HG02970 (cell line): Measurements from ENCODE around the gene SDF4.
"Not testable (repeated sequence)": the region's sequence is repeated elsewhere in the genome, so short reads cannot be mapped to it uniquely, and the experiment has no call there.

Experiments used
- ATAC-seq: cut with Tn5 transposase; IDR thresholded peaks from one replicate; pipeline ENCODE4 v1.9.1; 2021; ENCODE audit warnings: mild to moderate bottlenecking, moderate library complexity, moderate number of reproducible peaks; ENCODE audit not compliant: unreplicated experiment, low FRiP score

SDF4 gene

DNA sequence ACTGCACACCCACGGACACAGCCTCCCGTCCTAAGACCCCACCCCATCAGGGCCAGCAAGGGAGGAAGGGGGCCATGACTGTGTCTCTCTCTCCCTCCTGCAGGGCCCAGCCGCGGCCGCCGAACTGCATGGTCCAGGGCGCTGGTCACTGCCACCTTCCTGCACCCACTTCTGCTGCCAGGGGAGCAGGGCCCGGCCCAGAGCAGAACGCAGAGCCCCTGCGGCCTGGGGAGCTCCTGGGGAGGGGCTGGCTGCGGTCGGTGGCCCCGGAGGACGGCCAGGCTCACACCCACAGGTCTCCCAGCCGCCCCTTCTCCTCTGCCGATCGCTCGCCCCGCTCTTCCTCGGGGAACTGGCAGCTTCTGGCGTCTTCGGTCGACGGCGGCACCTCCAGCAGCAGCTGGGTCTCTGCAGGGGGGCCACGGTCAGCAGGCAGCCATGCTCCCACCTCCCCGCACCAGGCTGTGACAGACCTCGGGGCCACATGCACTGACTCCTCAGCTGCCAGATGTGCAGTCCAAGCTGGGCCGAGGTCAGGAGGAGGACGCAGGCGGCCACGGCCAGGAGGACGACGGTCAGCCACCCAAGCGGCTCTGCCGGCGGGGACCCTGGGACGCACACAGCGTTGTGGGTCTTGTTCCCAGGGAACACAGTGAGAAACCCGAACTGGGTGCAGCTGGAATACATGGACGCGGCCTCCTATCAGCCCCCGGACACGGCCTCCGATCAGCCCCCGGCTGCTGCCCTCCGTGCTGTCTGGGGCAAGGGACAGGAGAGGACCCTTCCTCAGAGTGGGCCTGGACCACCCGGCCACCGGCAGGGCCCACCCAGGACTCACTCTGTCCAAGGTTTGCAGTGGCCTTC, 28.0 kb downstream of the SDF4 start:
- ATAC-seq = no peak

DNA sequence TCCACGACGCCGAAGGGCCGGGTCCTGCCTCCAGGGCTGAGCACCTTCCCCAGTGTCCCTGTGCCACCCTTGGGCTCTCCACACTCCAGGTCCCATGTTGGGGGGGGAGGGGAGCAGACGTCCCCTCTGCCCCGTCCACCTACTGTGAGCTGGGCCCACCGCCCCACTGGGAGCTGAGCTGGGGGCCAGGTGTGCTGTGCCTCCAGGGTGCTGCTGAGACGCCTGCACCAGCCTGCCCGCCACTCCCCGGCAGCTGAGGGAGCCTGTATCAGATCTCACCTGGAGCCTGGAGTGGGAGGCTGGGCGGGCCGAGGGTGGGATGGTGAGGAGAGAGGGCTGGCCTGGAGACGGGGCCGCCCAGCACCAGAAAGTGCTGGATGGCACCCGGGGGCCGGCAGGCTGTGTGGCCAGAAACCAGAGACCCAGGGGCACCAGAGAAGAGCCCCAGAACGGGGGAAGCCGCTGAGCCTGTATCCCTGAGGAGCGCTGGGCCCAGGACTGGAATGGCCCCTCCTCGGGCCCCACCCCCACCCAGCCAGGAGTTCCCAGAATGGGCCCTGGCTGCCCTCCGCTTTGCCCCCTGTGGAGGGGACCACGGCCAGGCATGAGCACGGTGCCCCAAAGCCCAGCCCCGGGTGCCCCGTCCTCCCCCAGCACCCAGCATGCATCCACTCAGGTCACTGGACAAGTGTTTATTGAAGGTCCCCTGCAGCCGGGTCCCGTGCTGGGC, 28.8 kb downstream of the SDF4 start:
- ATAC-seq = no peak

DNA sequence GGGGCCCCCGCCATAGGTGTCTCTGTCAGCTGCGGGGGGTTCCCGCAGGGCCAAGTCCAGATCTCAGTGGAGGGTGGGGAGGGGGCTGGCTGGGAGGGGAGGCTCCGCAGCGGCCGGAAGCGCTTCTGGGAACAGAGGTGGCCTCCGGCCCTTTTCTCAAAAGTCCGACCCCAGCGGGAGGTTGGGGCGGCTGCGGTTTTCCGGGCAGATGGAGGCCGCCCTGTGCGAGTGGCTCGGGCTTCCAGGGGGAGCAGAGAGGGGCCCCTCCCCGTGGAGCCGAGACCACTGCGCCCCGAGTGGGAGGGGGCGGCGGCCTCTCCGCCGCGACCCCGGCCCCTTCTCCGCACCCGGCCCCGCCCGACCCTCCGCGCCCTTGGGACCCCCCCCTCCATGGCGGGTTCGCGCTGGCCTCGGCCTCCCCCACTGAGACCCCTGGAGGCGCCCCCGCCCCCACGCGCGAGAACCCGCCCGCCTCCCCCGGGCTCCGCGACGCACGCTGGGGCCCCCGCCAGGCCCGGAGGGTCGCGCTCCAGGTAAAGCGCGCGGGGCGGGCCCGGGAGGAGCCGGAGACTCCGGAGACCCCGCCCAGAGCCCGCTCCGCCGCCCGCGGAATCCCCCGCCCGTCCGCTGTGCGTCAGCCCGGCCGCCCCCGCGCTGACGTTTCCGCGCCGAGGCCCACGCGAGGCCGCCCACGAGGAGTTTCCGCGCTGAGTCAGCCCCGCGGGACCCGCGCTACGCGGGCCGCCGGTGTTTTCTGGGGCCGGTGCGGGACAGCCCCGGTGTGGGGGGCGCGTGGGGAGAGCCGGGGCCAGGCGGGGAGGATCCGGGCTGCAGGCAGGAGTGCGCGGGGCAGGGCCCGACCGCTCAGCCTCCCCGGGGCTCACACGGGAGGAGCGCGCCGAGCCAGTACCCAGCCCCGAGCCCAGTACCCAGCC, 30.7 kb downstream of the SDF4 start:
- peak; percentile 53 for ATAC-seq

DNA sequence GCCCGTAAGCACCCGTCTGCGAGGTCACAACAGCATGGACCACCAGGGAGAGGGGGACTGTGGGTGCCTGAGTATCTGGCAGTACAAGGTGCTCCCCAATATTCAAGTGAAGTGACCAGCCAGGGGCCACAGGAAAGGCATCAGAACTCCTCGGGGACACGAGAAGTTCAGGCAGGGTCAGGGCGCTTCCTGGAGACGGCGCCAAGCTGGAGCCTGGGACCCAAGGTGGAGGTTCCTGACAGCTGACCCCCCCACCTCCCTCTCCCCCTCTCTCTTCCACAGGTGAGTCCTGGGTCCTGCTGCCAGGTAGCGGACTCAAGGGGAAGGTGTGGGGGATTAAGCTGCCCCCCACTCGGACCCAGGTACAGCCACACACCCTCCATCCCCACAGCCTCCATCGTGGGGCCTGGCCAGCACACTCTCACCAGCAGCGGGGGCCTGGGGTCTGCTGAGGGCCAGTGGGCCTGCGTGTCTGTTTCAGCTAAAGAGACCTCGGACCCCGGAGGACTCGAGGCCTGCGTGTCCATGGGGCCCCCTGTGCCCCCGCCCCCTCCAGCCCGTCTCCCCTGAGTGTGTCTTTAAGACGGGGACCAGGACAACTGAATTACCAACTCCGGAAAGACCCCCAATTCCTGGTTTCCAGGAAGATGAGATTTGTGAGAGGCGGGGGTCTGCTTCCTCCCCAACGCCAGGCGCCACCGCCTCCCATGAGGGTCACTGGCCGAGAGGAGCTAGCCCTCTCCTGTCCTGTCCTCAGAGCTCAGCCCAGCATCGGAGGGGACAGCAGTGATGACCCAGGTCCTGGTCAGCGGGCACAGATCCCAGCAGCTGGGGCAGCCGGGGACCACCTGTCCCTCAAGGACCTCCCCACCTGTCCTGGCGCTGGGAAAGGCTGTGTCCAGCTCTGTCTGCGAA, 31.6 kb downstream of the SDF4 start:
- no peak for ATAC-seq

DNA sequence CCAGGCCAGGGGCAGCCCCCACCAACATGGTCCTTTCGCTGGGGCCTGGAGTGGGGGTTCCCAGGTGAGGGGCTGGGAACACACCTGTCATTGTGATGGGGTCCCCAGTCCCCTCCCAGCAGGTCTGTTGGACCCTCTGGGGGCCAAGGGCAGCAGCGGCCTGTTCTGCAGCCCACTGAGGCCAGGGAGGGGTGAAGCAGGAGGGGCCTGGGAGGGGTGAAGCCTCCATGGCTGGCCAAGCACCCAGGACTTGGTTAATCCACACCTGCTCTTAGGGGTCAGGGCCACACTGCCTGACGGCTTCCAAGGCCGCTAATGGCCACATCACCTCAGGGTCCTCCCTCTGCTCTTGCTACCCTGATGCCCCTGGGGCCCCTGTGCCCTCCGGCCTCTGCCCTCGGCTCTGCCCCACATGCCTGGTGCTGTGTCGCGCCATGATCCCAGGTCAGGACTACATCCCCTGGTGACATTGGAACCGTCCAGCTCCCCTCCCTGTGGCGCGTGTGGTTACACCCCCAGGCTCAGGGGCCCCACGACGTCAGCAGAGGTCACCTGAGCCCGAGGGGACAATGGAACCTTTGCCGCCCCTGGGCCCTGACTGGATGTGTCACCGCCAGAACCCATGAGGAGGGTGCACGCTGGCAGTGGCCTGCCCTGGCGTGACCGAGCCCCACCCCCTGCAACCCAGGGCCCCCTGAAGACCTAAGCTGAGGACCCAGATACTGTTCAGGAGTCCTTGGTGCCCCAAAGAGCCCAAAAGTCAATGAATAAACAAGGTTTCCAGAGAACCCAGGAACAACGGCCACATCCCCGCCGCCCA, 32.5 kb downstream of the SDF4 start:
- no peak for ATAC-seq

DNA sequence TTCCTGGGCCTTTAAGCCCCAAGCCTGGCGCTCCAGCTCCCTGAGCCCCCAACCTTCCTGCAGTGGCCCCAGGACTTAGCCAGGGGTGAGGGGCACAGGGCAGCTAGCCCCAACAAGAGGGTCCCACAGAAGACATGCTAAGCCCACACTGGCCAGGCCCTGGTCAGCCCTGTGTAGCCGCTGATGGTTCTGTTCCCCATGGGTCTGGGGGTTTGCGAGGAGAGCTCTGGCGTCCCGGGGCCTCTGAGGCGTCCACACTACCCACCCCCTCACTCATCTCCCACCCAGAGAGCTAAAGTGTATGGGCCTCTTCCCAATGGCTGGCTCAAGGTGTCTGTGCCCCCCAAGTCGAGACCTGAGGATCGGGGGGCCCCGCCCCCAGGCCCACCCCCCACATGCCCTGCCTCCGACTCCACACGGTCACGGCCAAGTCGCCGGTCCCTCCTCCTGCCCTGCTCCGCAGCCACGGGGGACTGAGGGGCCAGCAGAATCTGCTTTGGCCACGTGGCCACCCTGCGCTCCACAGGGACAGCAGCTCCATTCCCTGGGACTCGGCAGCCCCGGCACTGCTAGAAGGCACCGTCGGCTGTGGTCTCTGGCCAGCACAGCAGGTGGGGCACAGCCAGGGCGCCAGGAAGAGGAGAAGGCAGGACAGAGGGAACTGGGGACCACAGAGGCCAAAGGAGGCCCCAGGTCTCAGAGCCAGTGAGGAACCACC, 33.2 kb downstream of the SDF4 start:
- no peak for ATAC-seq

DNA sequence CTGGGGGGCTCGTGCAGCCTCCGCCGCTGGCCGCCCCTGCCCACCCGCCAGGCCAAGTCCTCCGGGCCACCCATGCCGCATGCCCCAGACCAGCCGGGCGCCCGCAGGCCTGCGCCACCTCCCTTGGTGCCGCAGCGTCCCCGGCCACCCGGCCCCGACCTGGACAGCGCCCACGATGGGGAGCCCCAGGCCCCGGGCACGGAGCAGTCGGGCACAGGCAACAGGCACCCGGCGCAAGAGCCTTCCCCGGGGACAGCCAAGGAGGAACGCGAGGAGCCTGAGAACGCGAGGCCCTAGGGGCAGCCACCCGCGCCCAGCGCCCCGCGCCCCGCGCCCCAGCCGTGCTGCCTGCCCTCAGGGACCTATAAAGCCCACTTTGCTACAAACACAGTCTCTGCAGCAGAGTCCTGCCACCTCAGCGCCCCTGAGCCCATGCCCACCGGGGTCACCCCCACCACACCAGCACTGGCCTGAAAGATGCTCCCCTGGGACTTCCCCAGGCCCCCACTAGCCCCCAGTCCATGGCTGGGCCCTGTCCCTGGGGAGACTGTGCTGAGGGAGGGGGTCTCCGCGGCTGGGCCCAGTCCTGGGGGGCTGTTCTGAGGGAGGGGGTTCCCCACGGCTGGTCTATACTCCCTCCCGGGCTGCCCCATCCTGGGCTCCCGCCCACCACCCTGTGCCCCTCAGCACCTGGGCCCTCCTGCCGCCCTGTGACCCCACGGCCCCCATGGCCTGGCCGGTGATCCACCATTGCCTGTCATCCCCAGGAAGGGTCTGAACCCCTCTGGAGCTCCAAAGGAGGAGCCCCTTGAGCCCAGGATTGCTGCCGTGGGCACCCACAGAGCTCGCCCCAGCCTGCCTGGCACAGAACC, 34.0 kb downstream of the SDF4 start:
- ATAC-seq = no peak

DNA sequence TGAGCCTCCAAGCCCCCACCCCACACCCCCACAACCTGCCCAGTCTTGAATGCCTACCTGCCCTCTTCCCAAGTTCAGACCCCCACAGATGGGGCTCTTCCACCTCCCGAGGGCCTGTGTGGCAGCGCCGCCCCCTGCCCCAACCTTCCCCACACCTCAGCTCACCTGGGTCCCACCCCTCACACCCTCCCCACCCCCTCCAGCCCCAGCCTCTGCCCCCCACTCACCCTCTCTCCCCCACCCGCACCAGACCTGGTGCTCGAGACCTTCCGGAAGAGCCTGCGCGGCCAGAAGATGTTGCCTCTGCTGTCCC, 34.7 kb downstream of the SDF4 start:
- no peak for ATAC-seq

DNA sequence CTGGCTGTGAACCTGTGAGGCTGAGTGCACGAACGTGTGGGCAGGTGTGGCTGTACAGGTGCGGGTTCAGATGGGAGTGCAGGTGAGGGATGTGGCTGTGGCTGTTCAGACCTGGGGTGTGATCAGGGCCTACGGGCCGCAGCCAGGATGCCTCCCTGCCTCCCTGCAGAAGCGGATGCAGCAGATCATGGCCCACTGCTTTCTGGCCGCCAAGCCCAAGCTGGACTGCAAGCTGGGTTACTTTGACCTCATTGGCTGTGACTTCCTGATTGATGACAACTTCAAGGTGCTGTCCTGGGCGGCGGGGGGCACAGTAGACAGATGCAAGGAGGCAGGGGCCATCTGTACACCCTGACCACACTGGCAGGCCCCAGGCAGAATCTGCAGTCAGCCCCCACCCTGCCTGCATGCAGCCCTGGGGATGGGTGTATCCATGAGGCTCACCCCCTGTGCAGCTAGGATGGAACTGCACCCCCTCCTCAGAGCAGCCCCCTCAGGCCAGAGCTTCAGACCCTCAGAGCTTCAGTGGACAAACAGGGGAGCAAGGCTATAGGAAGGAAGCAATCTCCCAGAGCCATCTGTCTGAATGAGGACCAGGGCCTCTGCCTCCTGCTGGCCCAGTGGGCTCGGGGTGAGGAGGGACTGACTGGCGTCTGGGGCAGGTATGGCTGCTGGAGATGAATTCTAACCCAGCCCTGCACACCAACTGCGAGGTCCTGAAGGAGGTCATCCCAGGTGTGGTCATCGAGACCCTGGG, 35.2 kb downstream of the SDF4 start:
- ATAC-seq = no peak

DNA sequence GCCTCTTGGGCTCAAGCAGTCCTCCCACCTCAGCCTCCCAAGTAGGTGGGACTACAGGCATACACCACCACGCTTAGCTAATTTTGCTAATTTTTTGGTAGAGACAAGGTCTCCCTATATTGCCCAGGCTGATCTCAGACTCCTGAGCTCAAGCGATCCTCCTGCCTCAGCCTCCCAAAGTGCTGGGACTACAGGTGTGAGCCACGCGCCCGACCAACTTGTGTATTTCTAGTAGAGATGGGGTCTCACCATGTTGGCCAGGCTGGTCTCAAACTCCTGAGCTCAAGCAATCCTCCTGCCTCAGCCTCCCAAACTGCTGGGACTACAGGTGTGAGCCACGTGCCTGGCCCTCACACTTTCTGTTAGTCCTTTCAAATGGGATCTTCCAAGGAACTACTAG, 36.1 kb downstream of the SDF4 start:
- not testable (repeated sequence) for ATAC-seq

DNA sequence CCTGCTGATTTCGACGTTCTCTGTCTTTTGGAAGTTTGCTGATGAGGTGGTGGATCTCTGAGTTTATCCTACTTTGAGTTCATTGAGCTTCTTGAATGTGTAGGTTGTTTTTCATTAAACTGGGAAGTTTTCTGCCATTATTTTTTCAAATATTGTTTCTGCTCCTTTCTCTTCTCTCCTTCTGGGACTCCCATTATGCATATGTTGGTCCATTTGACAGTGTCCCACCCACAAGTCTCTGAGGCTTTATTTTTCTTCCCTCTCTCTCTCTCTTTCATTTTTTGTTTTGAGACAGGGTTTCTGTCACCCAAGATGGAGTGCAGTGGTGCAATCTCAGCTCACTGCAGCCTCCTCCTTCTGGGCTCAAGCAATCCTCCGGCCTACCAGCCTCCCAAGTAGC, 37.1 kb downstream of the SDF4 start:
- ATAC-seq = no peak

DNA sequence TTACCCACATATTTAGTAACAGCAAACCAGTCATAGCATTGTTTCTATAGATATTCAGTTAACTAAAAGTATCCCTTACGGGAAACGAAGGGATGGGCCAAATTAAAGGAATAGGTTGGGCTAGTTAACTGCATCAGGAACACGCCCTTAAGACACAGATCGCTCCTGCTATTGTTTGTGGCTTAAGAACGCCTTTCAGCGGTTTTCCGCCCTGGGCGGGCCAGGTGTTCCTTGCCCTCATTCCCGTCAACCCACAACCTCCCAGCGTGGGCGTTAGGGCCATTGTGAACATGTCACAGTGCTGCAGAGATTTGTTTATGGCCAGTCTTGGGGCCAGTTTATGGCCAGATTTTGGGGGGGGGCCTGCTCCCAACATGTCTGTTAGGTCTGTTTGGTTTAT, 40.1 kb downstream of the SDF4 start:
- ATAC-seq = no peak

DNA sequence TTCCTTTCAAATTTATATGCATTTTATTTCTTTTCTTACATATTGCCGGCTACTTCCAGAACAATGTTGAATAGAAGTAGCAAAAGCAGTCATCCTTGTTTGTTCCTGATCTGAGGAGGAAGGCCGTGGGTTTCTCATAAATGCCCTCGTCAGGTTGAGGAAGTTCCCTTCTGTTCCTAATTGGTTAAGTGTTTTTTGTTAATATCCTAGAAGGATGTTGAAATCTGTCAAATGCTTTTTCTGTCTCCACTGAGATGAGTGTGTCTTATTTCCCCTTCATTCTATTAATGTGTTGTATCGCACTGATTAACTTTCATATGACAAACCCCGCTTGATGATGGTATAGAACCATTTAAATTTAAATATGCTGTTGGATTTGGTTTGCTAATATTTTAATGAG, 42.7 kb downstream of the SDF4 start:
- ATAC-seq = no peak

DNA sequence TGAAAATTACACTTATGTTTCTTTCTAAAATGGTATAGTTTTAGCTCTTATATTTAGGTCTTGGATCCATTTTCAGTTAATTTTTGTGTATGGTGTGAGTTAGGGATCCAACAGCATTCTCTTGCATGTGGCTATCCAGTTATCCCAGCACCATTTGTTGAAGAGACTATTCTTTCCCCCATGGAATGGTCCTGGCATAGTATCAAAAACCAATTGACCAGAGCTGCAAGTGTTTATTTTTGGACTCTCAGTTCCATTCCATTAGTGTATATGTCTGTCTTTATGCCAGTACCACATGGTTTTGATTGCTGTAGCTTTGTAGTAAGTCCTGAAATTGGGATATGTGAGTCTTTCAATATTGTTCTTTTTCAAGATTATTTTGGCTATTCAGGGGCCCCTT, 43.9 kb downstream of the SDF4 start:
- ATAC-seq = no peak

DNA sequence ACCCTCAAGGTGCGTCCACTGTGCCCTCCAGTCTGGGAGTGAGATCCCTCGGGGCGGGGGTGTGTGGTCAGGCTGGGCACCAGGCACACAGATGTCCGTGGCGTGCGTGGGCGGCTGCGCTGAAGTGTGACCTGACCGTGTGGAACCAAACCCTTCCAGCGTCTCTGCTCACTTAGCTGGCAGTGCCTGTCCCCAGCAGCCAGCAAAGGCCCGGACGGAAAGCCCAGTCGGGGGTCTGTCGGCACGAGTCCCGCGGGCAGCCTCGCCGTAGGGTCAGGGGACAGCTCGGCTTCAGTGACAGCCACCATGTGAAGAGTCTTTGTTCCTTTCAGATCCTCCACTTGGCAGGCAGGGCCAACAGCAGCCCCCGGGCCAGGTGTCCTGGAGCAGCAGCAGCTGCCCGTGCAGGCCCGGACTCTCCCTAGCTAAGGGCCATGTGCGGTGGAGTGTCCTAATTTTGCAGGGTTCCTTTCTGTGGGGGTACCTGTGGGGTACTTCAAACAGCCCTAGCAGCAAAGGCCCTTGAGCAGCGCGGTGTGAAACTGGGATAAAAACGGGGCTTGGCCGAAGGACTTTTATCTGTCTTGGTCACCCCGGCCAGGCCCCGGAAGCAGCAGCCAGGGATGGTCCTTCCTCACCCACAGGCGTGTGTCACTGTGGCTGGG, 46.6 kb downstream of the SDF4 start:
- no peak for ATAC-seq
